ENCODE results near the gene MMP21.

- no peak for TF ChIP-seq REST (IDR thresholded peaks at IDR 0.05; ENCODE audit: insufficient read depth in 1 of 2, low read depth in 2 of 2, low read length in 2 of 2)
- TF ChIP-seq TAF1 (IDR thresholded peaks at IDR 0.05; ENCODE audit: borderline replicate concordance, insufficient read depth, low read length), result no peak
Measured at GRCh38 chr10:125802131-125802530, 26.5 kb upstream of the MMP21 start.
